Activated gamma-delta T cell (primary cell): ENCODE results near the gene MAK.
"Not testable (repeated sequence)": the region's sequence is repeated elsewhere in the genome, so short reads cannot be mapped to it uniquely, and the experiment has no call there.

ENCODE experiments used
- DNase-seq: peaks from one replicate; lab custom pipeline; 2025; lab: John Stamatoyannopoulos, UW
- total RNA-seq, 2 donors: gene quantifications; one replicate each; lab custom pipeline; 2026; lab: John Stamatoyannopoulos, UW

The MAK gene, protein sequence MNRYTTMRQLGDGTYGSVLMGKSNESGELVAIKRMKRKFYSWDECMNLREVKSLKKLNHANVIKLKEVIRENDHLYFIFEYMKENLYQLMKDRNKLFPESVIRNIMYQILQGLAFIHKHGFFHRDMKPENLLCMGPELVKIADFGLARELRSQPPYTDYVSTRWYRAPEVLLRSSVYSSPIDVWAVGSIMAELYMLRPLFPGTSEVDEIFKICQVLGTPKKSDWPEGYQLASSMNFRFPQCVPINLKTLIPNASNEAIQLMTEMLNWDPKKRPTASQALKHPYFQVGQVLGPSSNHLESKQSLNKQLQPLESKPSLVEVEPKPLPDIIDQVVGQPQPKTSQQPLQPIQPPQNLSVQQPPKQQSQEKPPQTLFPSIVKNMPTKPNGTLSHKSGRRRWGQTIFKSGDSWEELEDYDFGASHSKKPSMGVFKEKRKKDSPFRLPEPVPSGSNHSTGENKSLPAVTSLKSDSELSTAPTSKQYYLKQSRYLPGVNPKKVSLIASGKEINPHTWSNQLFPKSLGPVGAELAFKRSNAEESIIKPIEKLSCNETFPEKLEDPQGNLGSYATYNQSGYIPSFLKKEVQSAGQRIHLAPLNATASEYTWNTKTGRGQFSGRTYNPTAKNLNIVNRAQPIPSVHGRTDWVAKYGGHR
- 0.26 to 0.57 reads per million in 2 donors for total RNA-seq

GRCh38 chr6:10837995-10838793 lies at the start of gene MAK:
Gene MAK (minus strand): TSS chr6:10838539. CDS start chr6:10830648, 7,891 bp downstream.
- peak; percentile 67 for DNase-seq

DNA sequence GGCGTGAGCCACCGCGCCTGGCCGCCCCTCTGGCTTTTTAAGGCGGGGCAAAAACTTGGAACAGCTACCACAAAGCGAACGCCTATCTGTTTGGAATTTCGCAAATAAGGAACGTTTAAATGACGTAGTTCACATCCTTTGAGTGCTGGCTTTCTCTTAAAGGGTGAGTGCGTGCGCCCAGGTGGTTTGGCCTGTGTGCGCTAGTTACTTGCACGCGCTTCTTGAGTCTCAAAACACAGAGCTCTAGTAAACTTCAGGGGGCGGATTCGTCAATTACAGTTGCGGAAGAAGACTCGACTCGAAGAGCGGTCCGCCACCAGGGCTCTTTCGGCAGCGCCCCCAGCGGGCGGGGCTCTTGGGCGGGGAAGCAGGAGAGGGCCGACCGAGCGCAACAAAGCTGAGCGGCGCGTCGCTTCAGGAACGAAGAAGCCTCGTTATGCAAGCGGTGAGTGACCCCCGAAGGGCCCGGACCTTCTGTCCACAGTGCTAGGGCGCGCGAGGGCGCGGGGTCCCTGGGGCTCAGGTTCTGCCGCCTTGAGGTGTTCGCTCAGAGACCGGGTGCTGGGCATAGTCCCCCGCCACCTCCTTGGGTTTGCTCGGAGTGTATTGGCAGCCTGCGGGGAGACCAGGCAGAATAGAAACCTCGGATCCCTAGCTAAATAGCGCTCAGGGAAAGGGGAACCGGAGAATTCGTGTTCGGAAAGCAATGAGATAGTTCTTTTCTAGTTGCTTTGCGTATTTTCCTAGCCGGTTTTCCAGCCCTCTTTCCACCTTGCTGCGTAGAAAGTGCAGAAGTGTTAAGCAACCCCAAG lies 48.6 kb upstream of the MAK start, which contains the start of gene SYCP2L:
Gene SYCP2L, plus strand, starts transcription at position 362 of the 812 bp plus-strand sequence. Its CDS starts 75 bp downstream, at position 437.
- DNase-seq = no peak

GRCh38 chr6:10886365-10886690 lies 48.0 kb upstream of the MAK start:
- not testable (repeated sequence) for DNase-seq

DNA sequence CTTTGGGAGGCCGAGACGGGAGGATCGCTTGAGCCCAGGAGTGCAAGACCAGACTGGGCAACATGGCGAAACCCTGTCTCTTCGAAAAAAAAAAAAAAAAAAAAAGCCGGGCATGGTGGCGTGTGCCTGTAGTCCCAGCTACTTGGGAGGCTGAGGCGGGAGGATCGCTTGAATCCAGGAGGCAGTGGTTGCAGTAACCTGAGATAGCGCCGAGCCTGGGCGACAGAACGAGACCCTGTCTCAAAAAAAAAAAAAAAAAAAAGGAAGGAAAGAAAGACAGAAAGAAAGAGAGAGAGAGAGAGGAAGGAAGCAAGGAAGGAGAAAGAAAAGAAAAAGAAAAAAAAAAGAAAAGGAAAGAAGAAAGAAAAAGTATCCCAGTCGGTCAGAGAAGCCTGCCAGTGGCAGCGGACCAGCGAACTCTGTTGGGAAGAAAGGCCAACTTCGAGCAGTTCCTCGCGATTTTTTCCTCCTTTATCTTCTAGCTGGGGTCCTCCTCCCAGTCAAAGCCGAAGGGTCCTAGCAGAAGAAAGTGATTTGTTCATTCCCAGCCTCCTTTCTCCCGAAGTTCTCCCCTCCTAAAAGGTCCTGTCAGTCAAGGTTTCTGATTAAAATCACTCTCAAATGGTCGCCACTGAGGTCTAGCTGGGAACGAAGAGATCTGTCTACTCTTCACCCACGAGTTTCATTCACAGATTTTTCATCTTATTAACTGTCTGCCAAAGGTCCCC lies 46.1 kb upstream of the MAK start:
- DNase-seq = no peak

DNA sequence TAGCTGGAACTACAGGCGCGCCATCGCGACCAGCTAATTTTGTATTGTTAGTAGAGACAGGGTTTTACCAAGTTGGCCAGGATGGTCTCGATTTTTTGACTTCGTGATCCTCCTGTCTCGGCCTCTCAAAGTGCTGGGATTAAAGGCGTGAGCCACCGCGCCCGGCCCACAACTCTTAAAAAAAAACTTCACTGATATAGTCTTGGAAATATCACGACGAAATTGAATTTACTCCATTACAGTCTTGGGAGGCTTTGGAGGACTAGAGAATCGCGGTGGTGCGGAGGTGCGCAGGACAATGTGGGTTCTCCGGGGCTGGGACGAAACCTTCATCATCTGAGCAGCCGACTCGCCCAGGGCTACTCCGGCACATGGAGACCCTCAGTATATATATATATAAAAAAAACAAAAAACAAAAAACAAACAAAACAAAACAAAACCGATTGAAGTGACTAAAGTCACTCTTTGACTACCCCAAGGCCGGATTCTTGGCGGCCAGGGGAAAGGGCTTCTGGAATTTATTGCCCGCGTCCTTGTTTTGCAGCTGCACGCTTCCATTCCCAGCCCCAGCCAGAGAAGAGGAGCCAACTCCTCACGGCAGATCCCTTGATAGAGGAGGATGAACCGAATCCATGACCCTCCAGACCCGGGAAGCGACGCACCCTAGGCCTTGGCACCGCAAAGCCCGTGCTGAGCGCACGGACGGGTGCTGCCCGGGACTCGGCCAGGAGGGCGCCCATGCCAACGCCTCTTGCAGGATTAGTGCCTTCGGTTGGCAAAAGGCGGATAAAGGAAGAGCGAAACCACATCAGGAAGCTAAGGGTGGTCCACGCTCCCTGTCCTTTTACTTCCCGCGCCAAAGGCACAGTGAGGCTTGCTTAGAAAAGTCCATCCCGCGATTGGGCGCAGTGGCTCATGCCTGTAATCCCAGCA lies 45.2 kb upstream of the MAK start:
- no peak for DNase-seq

DNA sequence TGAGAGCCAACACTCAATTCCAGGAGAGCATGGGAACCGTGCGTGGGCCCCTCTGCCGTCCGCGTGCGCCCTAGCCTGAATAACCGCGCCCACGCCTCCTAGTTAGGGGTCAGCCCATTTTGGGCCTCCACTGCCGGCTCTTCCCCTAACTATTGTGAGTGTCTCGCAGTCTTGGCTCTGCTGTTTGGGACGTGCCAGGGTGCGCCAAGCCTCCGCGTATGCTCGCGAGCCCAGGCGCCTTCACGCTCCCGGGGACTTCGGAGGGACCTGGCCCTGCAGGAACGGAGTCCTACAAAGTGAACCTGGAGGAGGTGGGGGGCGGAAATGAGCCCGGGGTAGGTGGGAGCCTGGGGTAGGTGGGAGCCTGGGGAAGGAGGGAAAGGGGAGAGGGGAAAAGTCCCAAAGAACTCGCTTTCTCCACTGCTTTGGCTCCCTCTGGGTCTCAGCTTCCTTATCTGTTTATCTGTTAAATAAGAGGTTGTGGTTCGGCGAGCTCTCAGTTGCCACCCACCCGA lies 44.4 kb upstream of the MAK start:
- DNase-seq = no peak

GRCh38 chr6:10882253-10882630 lies 43.9 kb upstream of the MAK start:
- DNase-seq = not testable (repeated sequence)

GRCh38 chr6:10880366-10880765 lies 42.0 kb upstream of the MAK start:
- DNase-seq = no peak

DNA sequence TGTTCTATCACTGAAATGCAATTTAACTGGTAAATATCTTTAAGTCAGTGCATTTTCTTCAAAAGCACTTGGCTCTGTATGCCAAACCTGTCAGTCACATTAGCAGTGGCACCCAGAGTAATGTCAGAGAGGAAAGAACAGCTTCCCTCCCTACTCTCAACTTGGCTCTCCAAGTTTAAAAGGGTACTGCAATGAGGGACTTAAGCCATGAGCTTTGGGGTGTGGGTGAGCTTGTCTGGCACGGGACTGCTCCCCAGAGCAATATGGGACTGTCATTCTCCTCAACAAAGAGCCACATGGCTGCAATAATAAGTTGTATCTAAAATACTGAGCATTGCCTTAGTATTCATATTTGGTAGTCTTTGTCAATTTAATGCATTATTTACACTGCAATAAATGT lies 39.5 kb upstream of the MAK start:
- DNase-seq = no peak

- no peak for DNase-seq
Measured at GRCh38 chr6:10877012-10877411, 38.7 kb upstream of the MAK start.

GRCh38 chr6:10875026-10875425 lies 36.7 kb upstream of the MAK start:
- no peak for DNase-seq

DNA sequence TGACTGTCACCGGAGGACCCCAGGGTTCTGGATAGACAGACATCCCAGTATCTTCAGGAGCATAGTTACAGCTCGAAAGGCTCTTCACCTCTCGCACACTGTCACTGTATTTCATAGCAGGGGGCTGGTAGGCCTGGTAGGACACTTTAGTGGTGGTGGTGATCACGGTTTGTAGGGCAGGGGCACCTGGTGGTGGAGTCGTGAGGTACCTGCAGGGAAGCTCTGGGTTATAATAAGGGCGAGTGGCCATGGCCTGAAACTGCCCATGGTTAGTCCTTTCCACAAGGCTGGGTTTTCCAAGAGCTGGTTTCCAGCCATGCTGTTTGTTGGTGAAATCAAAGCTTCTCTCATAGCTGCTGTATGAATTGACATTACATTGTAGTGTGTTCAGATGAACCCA lies 35.9 kb upstream of the MAK start:
- no peak for DNase-seq

GRCh38 chr6:10873374-10873773 lies 35.0 kb upstream of the MAK start:
- DNase-seq = no peak

DNA sequence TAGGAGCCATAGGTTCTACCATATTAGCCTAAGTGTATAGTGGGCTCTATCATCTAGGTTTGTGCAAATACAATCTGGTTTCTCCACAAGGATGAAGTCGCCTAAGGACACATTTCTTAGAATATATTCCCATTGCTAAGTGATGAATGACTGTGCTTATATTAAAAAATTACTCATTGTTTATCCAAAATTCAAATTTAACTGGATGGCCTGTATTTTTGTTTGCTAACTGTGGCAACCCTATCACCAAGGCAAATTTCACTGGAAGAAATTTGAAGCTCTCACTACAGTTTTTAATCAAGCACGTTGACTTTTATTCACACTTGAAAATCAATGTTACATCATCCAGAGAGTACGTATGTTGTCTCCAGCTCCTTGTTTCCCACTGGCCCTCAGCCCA lies 29.6 kb upstream of the MAK start:
- DNase-seq = no peak

DNA sequence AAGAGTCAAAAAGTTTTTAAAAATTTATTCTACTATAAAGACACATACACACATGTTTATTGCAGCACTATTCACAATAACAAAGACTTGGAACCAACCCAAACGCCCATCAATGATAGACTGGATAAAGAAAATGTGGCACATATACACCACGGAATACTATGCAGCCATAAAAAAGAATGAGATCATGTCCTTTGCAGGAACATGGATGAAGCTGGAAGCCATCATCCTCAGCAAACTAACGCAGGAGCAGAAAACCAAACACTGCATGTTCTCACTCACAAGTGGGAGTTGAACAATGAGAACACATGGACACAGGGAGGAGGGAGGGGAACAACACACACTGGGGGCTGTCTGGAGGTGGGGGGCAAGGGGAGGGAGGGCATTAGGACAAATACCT lies 28.4 kb upstream of the MAK start:
- DNase-seq = not testable (repeated sequence)

DNA sequence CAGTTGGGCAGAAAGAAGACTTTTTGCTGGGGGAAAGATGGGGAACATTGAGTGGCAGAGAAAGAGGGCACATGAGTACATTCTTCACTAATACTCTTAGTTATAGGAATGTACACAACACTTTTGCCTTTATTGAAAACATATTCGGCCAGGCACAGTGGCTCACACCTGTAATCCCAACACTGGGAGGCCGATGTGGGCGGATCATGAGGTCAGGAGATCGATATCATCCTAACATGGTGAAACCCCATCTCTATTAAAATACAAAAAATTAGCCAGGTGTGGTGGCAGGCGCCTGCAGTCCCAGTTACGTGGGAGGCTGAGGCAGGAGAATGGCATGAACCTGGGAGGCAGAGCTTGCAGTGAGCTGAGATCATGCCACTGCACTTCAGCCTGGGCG lies 24.7 kb upstream of the MAK start:
- not testable (repeated sequence) for DNase-seq

- DNase-seq = no peak
Measured at GRCh38 chr6:10862361-10862760, 24.0 kb upstream of the MAK start.

DNA sequence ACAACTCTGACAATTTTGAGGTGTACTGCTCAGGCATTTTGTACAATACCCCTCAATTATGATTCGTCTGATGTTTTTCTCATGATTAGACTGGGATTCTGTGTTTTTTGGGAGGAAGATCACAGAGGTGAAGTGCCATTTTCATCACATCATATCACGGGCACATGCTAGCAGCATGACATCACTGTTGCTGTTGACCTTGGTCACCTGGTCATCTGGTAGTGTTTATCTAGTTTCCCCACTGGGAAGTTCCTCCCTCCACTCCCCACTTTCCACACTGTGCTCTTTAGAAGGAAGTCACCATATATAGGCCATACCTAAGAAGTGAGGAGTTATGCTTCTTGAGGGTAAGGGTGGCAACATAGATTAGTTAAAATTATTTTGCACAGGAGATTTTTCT lies 22.7 kb upstream of the MAK start:
- DNase-seq = no peak

DNA sequence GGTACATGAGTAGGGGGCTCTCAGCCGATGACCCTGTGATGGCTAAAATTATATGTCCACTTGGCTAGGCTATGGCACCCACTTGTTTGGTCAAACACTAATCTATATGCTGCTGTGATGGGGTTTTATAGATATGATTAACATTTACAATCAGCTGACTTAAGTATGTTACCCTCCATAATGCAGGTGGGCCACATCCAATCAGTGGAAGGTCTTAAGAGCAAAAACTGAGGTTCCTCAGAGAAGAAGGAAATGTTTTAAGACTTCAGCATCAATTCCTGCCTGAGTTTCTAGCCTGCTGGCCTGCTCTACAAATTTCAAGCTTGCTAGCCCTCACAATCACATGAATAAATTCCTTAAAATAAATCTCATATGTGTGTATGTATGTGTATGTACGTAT lies 18.9 kb upstream of the MAK start:
- no peak for DNase-seq
